Inferior parietal cortex (tissue), 1 donor: ENCODE data around the gene GSTT4.
"Not testable (repeated sequence)": the region's sequence is repeated elsewhere in the genome, so short reads cannot be mapped to it uniquely, and the experiment has no call there.

Experiments
- DNase-seq: peaks from one replicate; pipeline ENCODE4 v3.0.0-alpha.2; 2016; ENCODE audit errors: extremely low spot score

The GSTT4 gene

GRCh38 chr22:23989583-23990244 lies 15.5 kb downstream of the GSTT4 start:
- not testable (repeated sequence) for DNase-seq

- DNase-seq: not testable (repeated sequence)
These were observed 18.6 kb downstream of the GSTT4 start for GRCh38 chr22:23986538-23987178.

GRCh38 chr22:23986089-23986488 lies 19.2 kb downstream of the GSTT4 start:
- DNase-seq: not testable (repeated sequence)

- DNase-seq: no peak
These were observed 20.8 kb downstream of the GSTT4 start for GRCh38 chr22:23984430-23984829.

- DNase-seq: not testable (repeated sequence)
These were observed 24.7 kb downstream of the GSTT4 start for GRCh38 chr22:23980567-23980966.

GRCh38 chr22:23979557-23980240 lies 25.6 kb downstream of the GSTT4 start, which contains the start of gene GSTT2:
TSS of gene GSTT2 (plus strand) at chr22:23980134.
- not testable (repeated sequence) for DNase-seq

GRCh38 chr22:23977304-23977703 lies 27.9 kb downstream of the GSTT4 start:
- DNase-seq: not testable (repeated sequence)

- DNase-seq: not testable (repeated sequence)
These were observed 30.4 kb downstream of the GSTT4 start for GRCh38 chr22:23974836-23975352.

- DNase-seq: not testable (repeated sequence)
These were observed 30.9 kb downstream of the GSTT4 start, which contains the start of gene DDT for GRCh38 chr22:23974345-23974744. TSS of gene DDT (minus strand) at chr22:23974441. CDS start at chr22:23974414, 27 bp downstream.

GRCh38 chr22:23971927-23972326 lies 33.3 kb downstream of the GSTT4 start:
- not testable (repeated sequence) for DNase-seq

- no peak for DNase-seq
These were observed 34.3 kb downstream of the GSTT4 start for GRCh38 chr22:23970816-23971486.

GRCh38 chr22:23970201-23970641 lies 35.0 kb downstream of the GSTT4 start:
- DNase-seq: no peak

GRCh38 chr22:23969071-23969470 lies 36.2 kb downstream of the GSTT4 start:
- no peak for DNase-seq

- DNase-seq: not testable (repeated sequence)
These were observed 38.7 kb downstream of the GSTT4 start, which contains the start of gene DDTL for GRCh38 chr22:23966568-23966967. TSS of gene DDTL (plus strand) at chr22:23966888. CDS start at chr22:23966915, 27 bp downstream.

- DNase-seq: not testable (repeated sequence)
These were observed 39.2 kb downstream of the GSTT4 start for GRCh38 chr22:23966094-23966493.

- DNase-seq: not testable (repeated sequence)
These were observed 44.0 kb downstream of the GSTT4 start, which contains the start of gene GSTT2B for GRCh38 chr22:23961084-23961771. TSS of gene GSTT2B (minus strand) at chr22:23961195. CDS start at chr22:23961131, 64 bp downstream.

- DNase-seq: peak; percentile 96
These were observed 48.9 kb downstream of the GSTT4 start for GRCh38 chr22:23956301-23956900.

- DNase-seq: not testable (repeated sequence)
These were observed 49.4 kb downstream of the GSTT4 start for GRCh38 chr22:23955886-23956285.

GRCh38 chr22:23954991-23955305 lies 50.3 kb downstream of the GSTT4 start:
- DNase-seq: not testable (repeated sequence)

- not testable (repeated sequence) for DNase-seq
These were observed 50.9 kb downstream of the GSTT4 start for GRCh38 chr22:23954193-23954990.
